Liver (tissue), 9 donors: ENCODE results near the gene KCNJ18. TPM values are rescaled to one million over a fixed set of nuclear protein-coding genes. Genes with fewer than 3 reads are reported as not detected.
A peak's percentile ranks its signal among the peaks of the same experiment; 100 is the strongest.

Experiments
- DNase-seq: peaks from one replicate; pipeline ENCODE4 v3.0.0-alpha.2; 2017; ENCODE audit warnings: low spot score
- H3K27ac ChIP-seq, 2 donors: one replicate each; pipeline ENCODE4 v1.7.0; 2013; ENCODE audit warnings: inconsistent platforms in 2 of 2, low read length in 2 of 2, control low read depth in 1 of 2, low read depth in 1 of 2, mild to moderate bottlenecking in 1 of 2
- H3K27me3 ChIP-seq, 4 donors: one replicate each; pipeline versions ENCODE4 v1.6.1 to v1.7.0; 2013; ENCODE audit warnings: low read length in 3 of 4, inconsistent platforms in 1 of 4, mild to moderate bottlenecking in 1 of 4, moderate library complexity in 1 of 4; ENCODE audit not compliant: control insufficient read depth in 4 of 4, insufficient read depth in 4 of 4
- H3K36me3 ChIP-seq, 4 donors: one replicate each; pipeline versions ENCODE4 v1.6.1 to v1.7.0; 2013; ENCODE audit warnings: low read length in 3 of 4, mild to moderate bottlenecking in 3 of 4, low read depth in 1 of 4, moderate library complexity in 1 of 4; ENCODE audit not compliant: control insufficient read depth in 4 of 4, insufficient read depth in 3 of 4
- H3K4me1 ChIP-seq, 4 donors: one replicate each; pipeline versions ENCODE4 v1.6.1 to v1.7.0; 2013; ENCODE audit warnings: low read length in 3 of 4, mild to moderate bottlenecking in 3 of 4, moderate library complexity in 1 of 4; ENCODE audit not compliant: control insufficient read depth in 4 of 4, insufficient read depth in 4 of 4
- H3K4me3 ChIP-seq, 3 donors: one replicate each; pipeline versions ENCODE4 v1.6.1 to v1.7.0; 2013; ENCODE audit warnings: low read length in 3 of 3, control low read depth in 1 of 3, low read depth in 1 of 3, mild to moderate bottlenecking in 1 of 3
- H3K9ac ChIP-seq, 2 donors: one replicate each; pipeline ENCODE4 v1.7.0; 2013; ENCODE audit warnings: low read length in 2 of 2, mild to moderate bottlenecking in 2 of 2, moderate library complexity in 2 of 2, control low read depth in 1 of 2, low read depth in 1 of 2
- H3K9me3 ChIP-seq, 4 donors: one replicate each; pipeline versions ENCODE4 v1.6.1 to v1.7.0; 2013; ENCODE audit warnings: low read length in 3 of 4; ENCODE audit not compliant: control insufficient read depth in 4 of 4
- FOXA1 ChIP-seq: IDR thresholded peaks from 2 replicates; pipeline ENCODE4 v1.6.1; 2016; ENCODE audit warnings: antibody characterized with exemption
- FOXA2 ChIP-seq: IDR thresholded peaks from 2 replicates; pipeline ENCODE4 v1.6.1; 2016; ENCODE audit warnings: antibody characterized with exemption
- GABPA ChIP-seq, 2 donors: IDR thresholded peaks in 1 of 2; conservative IDR thresholded peaks in 1 of 2; 2 replicates each; pipeline ENCODE4 v1.6.1; 2016; ENCODE audit warnings: antibody characterized with exemption in 2 of 2, mild to moderate bottlenecking in 1 of 2, moderate library complexity in 1 of 2
- HNF4A ChIP-seq, 2 donors: conservative IDR thresholded peaks; 2 replicates each; pipeline ENCODE4 v1.6.1; 2016; ENCODE audit warnings: antibody characterized with exemption in 2 of 2, mild to moderate bottlenecking in 2 of 2
- HNF4G ChIP-seq: IDR thresholded peaks from 2 replicates; pipeline ENCODE4 v1.6.1; 2016; ENCODE audit warnings: antibody characterized with exemption
- NR2F2 ChIP-seq: IDR thresholded peaks from 2 replicates; pipeline ENCODE4 v1.6.1; 2016; ENCODE audit warnings: antibody characterized with exemption
- RAD21 ChIP-seq, 2 donors: IDR thresholded peaks; 2 replicates each; pipeline ENCODE4 v1.6.1; 2016; ENCODE audit warnings: antibody characterized with exemption in 2 of 2, mild to moderate bottlenecking in 2 of 2
- RXRA ChIP-seq, 2 donors: IDR thresholded peaks; 2 replicates each; pipeline ENCODE4 v1.6.1; 2017 to 2018; ENCODE audit warnings: antibody characterized with exemption in 2 of 2, mild to moderate bottlenecking in 1 of 2
- SP1 ChIP-seq: IDR thresholded peaks from 2 replicates; pipeline ENCODE4 v1.6.1; 2018; ENCODE audit warnings: antibody characterized with exemption, mild to moderate bottlenecking
- TAF1 ChIP-seq: conservative IDR thresholded peaks from 2 replicates; pipeline ENCODE4 v1.6.1; 2016; ENCODE audit warnings: antibody characterized with exemption, mild to moderate bottlenecking
- YY1 ChIP-seq: IDR thresholded peaks from 2 replicates; pipeline ENCODE4 v1.6.1; 2016; ENCODE audit warnings: antibody characterized with exemption, mild to moderate bottlenecking
- WGBS: extraction: QIAGEN DNeasy Blood & Tissue Kit; methylation state at CpG from one replicate; pipeline ENCODE4 v1.1.7; 2013; 5-methylcytosine and 5-hydroxymethylcytosine counted together
- polyA plus RNA-seq, 2 donors: library from polyadenylated mRNA; stranded (reverse) in 1 of 2; unstranded in 1 of 2; fragments of 200-250 nt in 1 of 2; fragments of >200 nt in 1 of 2; fragmentation: Nextera tagmentation in 1 of 2; extraction: Ambion mirVana in 1 of 2; gene quantifications; one replicate each; pipeline versions ENCODE4 v1.2.1 to v1.2.3, GENCODE V29; 2013 to 2015
- total RNA-seq, 2 donors: library from RNA; depleted of rRNA; stranded (reverse); fragments of >200 nt; gene quantifications; one replicate each; pipeline ENCODE4 v1.2.3, GENCODE V29; 2014
- TF ChIP-seq, protein P1 (sequence below): IDR thresholded peaks from 2 replicates; pipeline ENCODE4 v1.6.1; 2016; ENCODE audit warnings: antibody characterized with exemption, mild to moderate bottlenecking
- TF ChIP-seq, protein P2 (sequence below): IDR thresholded peaks from 2 replicates; pipeline ENCODE4 v1.6.1; 2016; ENCODE audit warnings: antibody characterized with exemption
- TF ChIP-seq, protein P3 (sequence below): IDR thresholded peaks from 2 replicates; pipeline ENCODE4 v1.6.1; 2016; ENCODE audit warnings: antibody characterized with exemption
- donor health status: healthy.
- donor health status: healthy.
- donor health status: healthy.
- donor health status: healthy.
- donor health status: healthy.

The KCNJ18 gene
- total and polyA plus RNA-seq, 4 donors: not detected

DNA sequence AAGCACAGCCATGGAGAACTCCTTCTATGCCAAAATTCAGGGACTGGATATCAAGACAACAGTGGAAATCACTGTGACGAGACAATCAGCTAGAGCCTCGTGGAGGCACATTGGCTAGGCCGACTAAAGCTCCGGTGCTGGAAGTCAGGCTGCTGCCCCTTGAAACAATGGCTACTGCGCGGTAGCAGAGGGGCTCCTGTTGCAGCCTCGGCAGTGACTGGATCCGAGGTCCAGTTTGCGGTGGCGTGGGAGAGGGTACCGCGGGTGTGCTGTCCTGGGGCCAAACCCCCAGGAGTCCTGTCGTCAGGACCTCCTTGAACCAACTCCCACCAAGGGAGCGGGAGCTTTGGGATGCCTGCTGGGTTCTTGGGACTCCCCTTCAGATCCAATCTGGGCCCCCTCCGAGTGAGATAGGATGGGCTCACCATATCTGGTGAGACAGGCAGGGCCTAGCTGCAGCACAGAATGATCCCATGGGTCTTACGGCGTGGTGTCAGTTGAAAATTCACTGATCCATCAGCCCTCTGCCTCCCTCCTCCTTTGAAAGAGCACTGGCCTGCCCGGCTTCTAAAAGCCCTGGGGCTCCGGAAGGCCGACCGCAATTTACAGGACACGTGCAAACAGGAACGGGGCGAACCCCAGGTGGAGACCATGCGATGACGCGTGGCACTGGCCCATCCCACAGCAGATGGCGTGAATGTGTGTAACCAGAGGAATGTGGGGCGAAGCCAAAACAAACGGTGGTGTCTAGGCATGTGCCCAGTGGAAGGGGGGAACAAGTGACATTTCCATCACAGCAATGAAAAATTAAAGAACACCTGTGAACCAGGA is 15.8 kb upstream of the KCNJ18 start:
- no peak for TF ChIP-seq NR2F2
- TF ChIP-seq YY1: no peak
- TF ChIP-seq RXRA (IDR thresholded peaks at IDR 0.05): no peak
- no peak for TF ChIP-seq TAF1
- no peak for TF ChIP-seq RAD21 (IDR thresholded peaks at IDR 0.05)
- TF ChIP-seq, protein P1, sequence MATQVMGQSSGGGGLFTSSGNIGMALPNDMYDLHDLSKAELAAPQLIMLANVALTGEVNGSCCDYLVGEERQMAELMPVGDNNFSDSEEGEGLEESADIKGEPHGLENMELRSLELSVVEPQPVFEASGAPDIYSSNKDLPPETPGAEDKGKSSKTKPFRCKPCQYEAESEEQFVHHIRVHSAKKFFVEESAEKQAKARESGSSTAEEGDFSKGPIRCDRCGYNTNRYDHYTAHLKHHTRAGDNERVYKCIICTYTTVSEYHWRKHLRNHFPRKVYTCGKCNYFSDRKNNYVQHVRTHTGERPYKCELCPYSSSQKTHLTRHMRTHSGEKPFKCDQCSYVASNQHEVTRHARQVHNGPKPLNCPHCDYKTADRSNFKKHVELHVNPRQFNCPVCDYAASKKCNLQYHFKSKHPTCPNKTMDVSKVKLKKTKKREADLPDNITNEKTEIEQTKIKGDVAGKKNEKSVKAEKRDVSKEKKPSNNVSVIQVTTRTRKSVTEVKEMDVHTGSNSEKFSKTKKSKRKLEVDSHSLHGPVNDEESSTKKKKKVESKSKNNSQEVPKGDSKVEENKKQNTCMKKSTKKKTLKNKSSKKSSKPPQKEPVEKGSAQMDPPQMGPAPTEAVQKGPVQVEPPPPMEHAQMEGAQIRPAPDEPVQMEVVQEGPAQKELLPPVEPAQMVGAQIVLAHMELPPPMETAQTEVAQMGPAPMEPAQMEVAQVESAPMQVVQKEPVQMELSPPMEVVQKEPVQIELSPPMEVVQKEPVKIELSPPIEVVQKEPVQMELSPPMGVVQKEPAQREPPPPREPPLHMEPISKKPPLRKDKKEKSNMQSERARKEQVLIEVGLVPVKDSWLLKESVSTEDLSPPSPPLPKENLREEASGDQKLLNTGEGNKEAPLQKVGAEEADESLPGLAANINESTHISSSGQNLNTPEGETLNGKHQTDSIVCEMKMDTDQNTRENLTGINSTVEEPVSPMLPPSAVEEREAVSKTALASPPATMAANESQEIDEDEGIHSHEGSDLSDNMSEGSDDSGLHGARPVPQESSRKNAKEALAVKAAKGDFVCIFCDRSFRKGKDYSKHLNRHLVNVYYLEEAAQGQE: no peak
- TF ChIP-seq SP1: no peak
- 77% methylated on average over 30 of the region's 30 CpGs for WGBS
- H3K36me3 ChIP-seq: no peaks in the 10 kb centered on the region
- no peak for DNase-seq
- H3K4me3 ChIP-seq: no peak overlapping the region
- H3K9me3 ChIP-seq: peaks cover 0 to 2% (median 0%) of the 10 kb centered on the region in 4 donors
- no peak overlapping the region for H3K27ac ChIP-seq
- H3K4me1 ChIP-seq: no peaks in the 10 kb centered on the region
- no peak overlapping the region for H3K9ac ChIP-seq
- peaks cover 0 to 4% (median 0%) of the 10 kb centered on the region in 4 donors for H3K27me3 ChIP-seq

DNA sequence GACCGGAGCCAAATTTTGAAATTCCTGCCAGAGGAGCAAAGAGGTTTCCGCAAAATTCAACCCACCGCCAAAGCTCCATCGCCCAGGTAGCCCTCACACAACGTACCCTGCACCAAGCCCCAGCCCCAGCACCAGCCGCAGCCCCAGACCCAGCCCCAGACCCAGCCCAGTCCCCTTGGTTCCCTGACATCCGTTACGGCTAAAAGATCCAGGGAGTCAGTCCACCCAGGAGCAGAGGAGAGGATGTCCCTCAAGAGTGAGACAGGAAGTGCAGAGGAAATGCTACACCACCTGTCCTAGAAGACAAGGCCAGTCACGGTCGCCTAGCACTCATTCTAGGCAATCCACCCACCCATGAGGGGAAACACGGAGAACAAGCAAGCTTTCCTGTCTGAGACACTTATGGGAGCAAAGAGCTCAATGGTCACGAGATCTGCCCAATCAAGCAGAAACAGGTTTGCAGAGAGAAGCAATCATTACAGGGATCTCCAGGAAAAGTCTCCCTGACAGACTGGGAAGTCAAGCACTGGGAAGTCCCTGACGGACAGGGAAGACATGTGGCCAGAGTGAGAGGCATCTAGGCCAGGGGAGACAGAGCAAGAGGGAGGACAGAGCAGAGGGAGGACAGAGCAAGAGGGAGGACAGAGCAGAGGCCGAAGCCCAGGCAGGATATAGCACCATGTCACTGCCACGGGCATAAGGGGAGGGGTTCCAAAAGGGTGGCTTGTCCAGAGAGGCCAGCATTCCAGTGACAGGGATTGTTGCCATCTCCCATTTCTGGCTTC is 15.0 kb upstream of the KCNJ18 start:
- Histone ChIP-seq H3K4me1 (no peaks in the 10 kb centered on the region), H3K4me3 (no peak overlapping the region), H3K27ac (no peak overlapping the region), H3K9ac (no peak overlapping the region), H3K9me3 (peaks cover 0 to 2% (median 0%) of the 10 kb centered on the region in 4 donors), H3K27me3 (peaks cover 0 to 4% (median 0%) of the 10 kb centered on the region in 4 donors), H3K36me3 (no peaks in the 10 kb centered on the region)
- DNase-seq: peak; percentile 23
- WGBS: 70% methylated on average over 15 of the region's 15 CpGs
- TF ChIP-seq, protein P2, sequence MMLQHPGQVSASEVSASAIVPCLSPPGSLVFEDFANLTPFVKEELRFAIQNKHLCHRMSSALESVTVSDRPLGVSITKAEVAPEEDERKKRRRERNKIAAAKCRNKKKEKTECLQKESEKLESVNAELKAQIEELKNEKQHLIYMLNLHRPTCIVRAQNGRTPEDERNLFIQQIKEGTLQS: no peak
- no peak for TF ChIP-seq NR2F2
- no peak for TF ChIP-seq HNF4G
- no peak for TF ChIP-seq GABPA (IDR thresholded peaks at IDR 0.05 in 1 of 2, conservative IDR thresholded peaks at IDR 0.05 in 1 of 2)

DNA sequence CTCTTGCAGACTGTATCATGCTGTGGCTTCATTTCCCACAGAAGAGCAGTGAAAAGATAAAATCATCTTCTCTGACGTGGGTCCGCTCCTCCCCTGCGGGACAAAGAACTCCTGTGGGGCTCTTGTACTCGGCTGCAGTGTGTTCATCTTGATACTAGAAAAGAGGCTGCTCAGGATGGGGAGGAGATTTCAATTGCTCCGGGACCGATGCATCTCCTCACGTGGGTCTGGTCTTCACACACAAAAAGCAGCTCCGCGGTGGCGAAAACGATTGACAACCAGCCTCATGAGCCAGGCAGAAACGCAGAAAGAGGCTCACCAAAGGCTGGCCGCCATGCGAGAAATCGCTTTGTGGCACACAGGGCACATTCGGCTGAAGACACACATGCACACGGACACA is 14.4 kb upstream of the KCNJ18 start:
- Histone ChIP-seq H3K27ac (no peak overlapping the region), H3K36me3 (no peaks in the 10 kb centered on the region), H3K4me3 (no peak overlapping the region), H3K9me3 (peaks cover 0 to 2% (median 0%) of the 10 kb centered on the region in 4 donors), H3K4me1 (no peaks in the 10 kb centered on the region), H3K9ac (no peak overlapping the region), H3K27me3 (peaks cover 0 to 4% (median 0%) of the 10 kb centered on the region in 4 donors)
- 69% methylated on average over 17 of the region's 17 CpGs for WGBS
- no peak for DNase-seq
- TF ChIP-seq HNF4G: no peak
- TF ChIP-seq, protein P3, sequence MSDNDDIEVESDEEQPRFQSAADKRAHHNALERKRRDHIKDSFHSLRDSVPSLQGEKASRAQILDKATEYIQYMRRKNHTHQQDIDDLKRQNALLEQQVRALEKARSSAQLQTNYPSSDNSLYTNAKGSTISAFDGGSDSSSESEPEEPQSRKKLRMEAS: no peak
- TF ChIP-seq TAF1: no peak
- no peak for TF ChIP-seq HNF4A (conservative IDR thresholded peaks at IDR 0.05)
- TF ChIP-seq FOXA2: no peak
- TF ChIP-seq FOXA1: no peak
- no peak for TF ChIP-seq YY1
- TF ChIP-seq, protein P1: no peak
